ENCODE results near the gene USP50.

DNA sequence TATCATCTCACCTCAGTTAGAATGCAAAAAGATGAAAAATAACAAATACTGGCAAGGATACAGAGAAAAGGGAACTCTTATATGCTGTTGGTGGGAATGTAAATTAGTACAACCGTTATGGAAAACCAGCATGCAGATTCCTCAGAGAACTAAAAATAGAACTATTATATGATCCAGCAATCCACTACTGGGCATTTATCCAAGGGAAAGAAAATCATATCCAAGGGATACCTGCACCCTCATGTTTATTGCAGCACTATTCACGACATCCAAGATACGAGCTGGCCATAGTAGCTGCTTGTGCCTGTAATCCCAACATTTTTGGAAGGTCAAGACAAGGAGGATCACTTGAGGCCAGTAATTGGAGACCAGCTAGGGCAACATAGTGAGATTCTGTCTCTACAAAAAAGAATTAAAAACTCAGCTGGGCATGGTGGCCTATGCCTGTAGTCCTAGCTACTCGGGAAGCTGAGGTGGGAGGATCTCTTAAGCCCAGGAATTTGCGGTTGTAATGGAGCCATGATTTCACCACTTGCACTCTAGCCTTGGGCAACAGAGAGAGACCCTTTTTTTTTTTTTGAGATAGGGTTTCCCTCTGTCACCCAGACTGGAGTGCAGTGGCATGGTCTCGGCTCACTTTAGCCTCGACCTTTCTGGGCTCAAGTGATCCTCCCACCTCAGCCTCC is 26.6 kb downstream of the USP50 start:
- TF ChIP-seq CTCF (IDR thresholded peaks at IDR 0.05; ENCODE audit: poor library complexity, severe bottlenecking): no peak
- no peak for TF ChIP-seq MXI1 (conservative IDR thresholded peaks at IDR 0.05; ENCODE audit: poor library complexity, severe bottlenecking)
- TF ChIP-seq TAF1 (IDR thresholded peaks at IDR 0.05; ENCODE audit: low read depth): no peak
- TF ChIP-seq SMC3 (conservative IDR thresholded peaks at IDR 0.05; ENCODE audit: poor library complexity): no peak
- no peak for TF ChIP-seq RAD21 (conservative IDR thresholded peaks at IDR 0.05)
- TF ChIP-seq POLR2AphosphoS5 (IDR thresholded peaks at IDR 0.05): no peak
- TF ChIP-seq EP300 (conservative IDR thresholded peaks at IDR 0.05; ENCODE audit: poor library complexity, severe bottlenecking): no peak
